ENCODE measurements around the gene SFT2D2. TPM values are rescaled to one million over a fixed set of nuclear protein-coding genes. Genes with fewer than 3 reads are reported as not detected.

The SFT2D2 gene
- total and polyA plus RNA-seq, 2 of the 8 experiments (the other 6 are each of a cell fraction or from before 2014, with no cell fraction given): 9.0 to 29.0 TPM

Small RNA genes within 50 kb of the gene (small RNA-seq; reads per million reads assigned to genes)
- gene AL021397.1 (ENCODE audit: insufficient read depth): not detected
- not detected for gene RNU6-1310P (ENCODE audit: insufficient read depth)

Other genes starting within 250 kb of the SFT2D2 start
- 16.8 and 17.3 TPM in 2 replicates for gene GPR161, start 89.1 kb upstream of the SFT2D2 start, total RNA-seq (2021; fragmentation: NEBNext Ultra II Directional; extraction: Animal tissue kit (Norgen Biotek cat#: 25700))
- 13.7 and 17.6 TPM in 2 replicates for gene GPR161, start 89.1 kb upstream of the SFT2D2 start, polyA plus RNA-seq (2011; rRNA removed)
- gene TIPRL, start 47.0 kb upstream of the SFT2D2 start, total RNA-seq (2021; fragmentation: NEBNext Ultra II Directional; extraction: Animal tissue kit (Norgen Biotek cat#: 25700)): 23.8 and 27.4 TPM in 2 replicates
- 4.8 and 8.1 TPM in 2 replicates for gene TIPRL, start 47.0 kb upstream of the SFT2D2 start, polyA plus RNA-seq (2011; rRNA removed)
- 0.80 and 1.0 TPM in 2 replicates for gene TBX19, start 54.9 kb downstream of the SFT2D2 start, total RNA-seq (2021; fragmentation: NEBNext Ultra II Directional; extraction: Animal tissue kit (Norgen Biotek cat#: 25700))
- gene TBX19, start 54.9 kb downstream of the SFT2D2 start, polyA plus RNA-seq (2011; rRNA removed): 1.3 and 1.8 TPM in 2 replicates

All from H1 (cell line).